Astrocyte (in vitro differentiated cells and primary cell): Measurements from ENCODE around the gene PIK3R4. TPM values are rescaled to one million over a fixed set of nuclear protein-coding genes. Genes with fewer than 3 reads are reported as not detected.

Experiments
- DNase-seq: peaks from one replicate; pipeline ENCODE4 v3.0.0-alpha.2; 2010; ENCODE audit warnings: low read depth
- FAIRE-seq: peaks from 2 replicates; lab custom pipeline; 2011; peaks lifted over from hg19 to GRCh38; lab: Jason Lieb, UNC
- H2AFZ ChIP-seq: 2 replicates; pipeline ENCODE4 v1.6.0; 2012; ENCODE audit warnings: low read depth, low read length, inconsistent platforms
- H3K27ac ChIP-seq: 2 replicates; pipeline ENCODE4 v1.5.1; 2011; ENCODE audit warnings: low read depth, low read length, inconsistent platforms
- H3K27me3 ChIP-seq: 2 replicates; pipeline ENCODE4 v1.6.0; 2011; ENCODE audit warnings: low read length, inconsistent platforms; ENCODE audit not compliant: insufficient read depth
- H3K36me3 ChIP-seq: 2 replicates; pipeline ENCODE4 v1.5.1; 2011; ENCODE audit warnings: low read length, inconsistent platforms; ENCODE audit not compliant: insufficient read depth
- H3K4me1 ChIP-seq: 2 replicates; pipeline ENCODE4 v1.5.1; 2011; ENCODE audit warnings: low read length, inconsistent platforms; ENCODE audit not compliant: insufficient read depth
- H3K4me2 ChIP-seq: 2 replicates; pipeline ENCODE4 v1.6.0; 2012; ENCODE audit warnings: low read length, inconsistent platforms
- H3K4me3 ChIP-seq: 2 replicates; pipeline ENCODE4 v1.5.1; 2011; ENCODE audit warnings: low read depth, mild to moderate bottlenecking, low read length, inconsistent platforms; ENCODE audit not compliant: insufficient read depth
- H3K79me2 ChIP-seq: 2 replicates; pipeline ENCODE4 v1.6.0; 2012; ENCODE audit warnings: mild to moderate bottlenecking, low read length, inconsistent platforms; ENCODE audit not compliant: insufficient read depth
- H3K9ac ChIP-seq: 2 replicates; pipeline ENCODE4 v1.6.0; 2012; ENCODE audit warnings: mild to moderate bottlenecking, low read length, inconsistent platforms
- H3K9me3 ChIP-seq: 2 replicates; pipeline ENCODE4 v1.5.1; 2012; ENCODE audit warnings: low read depth, mild to moderate bottlenecking, low read length, inconsistent platforms; ENCODE audit not compliant: insufficient read depth
- H4K20me1 ChIP-seq: 2 replicates; pipeline ENCODE4 v1.6.0; 2012; ENCODE audit warnings: low read length, inconsistent platforms; ENCODE audit not compliant: insufficient read depth
- H3K27ac Mint-ChIP-seq: one replicate; pipeline ENCODE4 v1.8.0; 2021; ENCODE audit warnings: mild to moderate bottlenecking, mixed read lengths; ENCODE audit not compliant: unreplicated experiment
- H3K27me3 Mint-ChIP-seq: one replicate; pipeline ENCODE4 v1.8.0; 2021; ENCODE audit warnings: low read depth, mixed read lengths; ENCODE audit not compliant: unreplicated experiment
- H3K36me3 Mint-ChIP-seq: one replicate; pipeline ENCODE4 v1.8.0; 2021; ENCODE audit warnings: low read depth, mixed read lengths; ENCODE audit not compliant: unreplicated experiment
- H3K4me1 Mint-ChIP-seq: one replicate; pipeline ENCODE4 v1.8.0; 2021; ENCODE audit warnings: low read depth, mixed read lengths; ENCODE audit not compliant: unreplicated experiment
- H3K4me3 Mint-ChIP-seq: one replicate; pipeline ENCODE4 v1.8.0; 2021; ENCODE audit warnings: mild to moderate bottlenecking, moderate library complexity, mixed read lengths; ENCODE audit not compliant: unreplicated experiment
- H3K9me3 Mint-ChIP-seq: one replicate; pipeline ENCODE4 v1.8.0; 2021; ENCODE audit warnings: mild to moderate bottlenecking, mixed read lengths; ENCODE audit not compliant: unreplicated experiment
- EZH2 ChIP-seq: IDR thresholded peaks from 2 replicates; pipeline ENCODE4 v1.6.1; 2012; ENCODE audit warnings: mild to moderate bottlenecking, low read length, inconsistent platforms; ENCODE audit not compliant: insufficient read depth
- total RNA-seq: library from RNA; stranded (reverse); gene quantifications from 2 replicates; pipeline ENCODE4 v1.2.1, GENCODE V29; 2021
- TF ChIP-seq, protein P1 (sequence below): IDR thresholded peaks from 2 replicates; pipeline ENCODE4 v1.5.1; 2011; ENCODE audit warnings: low read depth, mild to moderate bottlenecking, inconsistent platforms, low read length, moderate library complexity; ENCODE audit not compliant: insufficient read depth

Gene PIK3R4
- total RNA-seq, 1 donor from 2014 or later = 22.2 TPM

DNA sequence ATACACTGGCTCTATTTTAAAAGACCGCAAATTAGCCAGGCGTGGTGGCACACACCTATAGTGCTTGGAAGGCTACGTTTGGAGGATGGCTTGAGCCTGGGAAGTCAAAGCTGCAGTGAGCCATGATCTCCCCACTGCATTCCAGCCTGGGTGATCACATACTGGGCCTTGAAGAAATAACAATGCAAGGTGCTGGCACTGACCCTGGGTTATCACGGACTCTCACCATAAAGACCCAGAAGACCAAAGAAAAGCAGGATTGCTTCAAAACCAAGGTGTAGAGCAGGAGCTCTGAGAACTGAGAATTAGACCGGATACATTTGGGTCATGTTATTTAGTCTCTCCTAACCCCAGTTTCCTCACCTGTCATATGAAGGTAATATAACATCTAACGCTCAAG lies 14.8 kb downstream of the PIK3R4 start:
- Histone ChIP-seq H2AFZ (no peak overlapping the region), H4K20me1 (peaks cover 2% of the 10 kb centered on the region), H3K4me1 (no peaks in the 10 kb centered on the region), H3K4me2 (no peak overlapping the region), H3K36me3 (peaks cover 7% of the 10 kb centered on the region), H3K27ac (no peak overlapping the region), H3K4me3 (no peak overlapping the region), H3K79me2 (peaks cover 4% of the 10 kb centered on the region), H3K9ac (no peak overlapping the region), H3K27me3 (no peaks in the 10 kb centered on the region), H3K9me3 (no peaks in the 10 kb centered on the region)
- Mint-ChIP-seq H3K36me3 (peaks cover 6% of the 10 kb centered on the region), H3K27me3 (no peaks in the 10 kb centered on the region), H3K27ac (no peak overlapping the region), H3K4me1 (no peaks in the 10 kb centered on the region), H3K9me3 (no peaks in the 10 kb centered on the region), H3K4me3 (no peak overlapping the region)
- TF ChIP-seq EZH2 = no peak
- TF ChIP-seq, protein P1, sequence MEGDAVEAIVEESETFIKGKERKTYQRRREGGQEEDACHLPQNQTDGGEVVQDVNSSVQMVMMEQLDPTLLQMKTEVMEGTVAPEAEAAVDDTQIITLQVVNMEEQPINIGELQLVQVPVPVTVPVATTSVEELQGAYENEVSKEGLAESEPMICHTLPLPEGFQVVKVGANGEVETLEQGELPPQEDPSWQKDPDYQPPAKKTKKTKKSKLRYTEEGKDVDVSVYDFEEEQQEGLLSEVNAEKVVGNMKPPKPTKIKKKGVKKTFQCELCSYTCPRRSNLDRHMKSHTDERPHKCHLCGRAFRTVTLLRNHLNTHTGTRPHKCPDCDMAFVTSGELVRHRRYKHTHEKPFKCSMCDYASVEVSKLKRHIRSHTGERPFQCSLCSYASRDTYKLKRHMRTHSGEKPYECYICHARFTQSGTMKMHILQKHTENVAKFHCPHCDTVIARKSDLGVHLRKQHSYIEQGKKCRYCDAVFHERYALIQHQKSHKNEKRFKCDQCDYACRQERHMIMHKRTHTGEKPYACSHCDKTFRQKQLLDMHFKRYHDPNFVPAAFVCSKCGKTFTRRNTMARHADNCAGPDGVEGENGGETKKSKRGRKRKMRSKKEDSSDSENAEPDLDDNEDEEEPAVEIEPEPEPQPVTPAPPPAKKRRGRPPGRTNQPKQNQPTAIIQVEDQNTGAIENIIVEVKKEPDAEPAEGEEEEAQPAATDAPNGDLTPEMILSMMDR = no peak
- DNase-seq = no peak
- FAIRE-seq = no peak

DNA sequence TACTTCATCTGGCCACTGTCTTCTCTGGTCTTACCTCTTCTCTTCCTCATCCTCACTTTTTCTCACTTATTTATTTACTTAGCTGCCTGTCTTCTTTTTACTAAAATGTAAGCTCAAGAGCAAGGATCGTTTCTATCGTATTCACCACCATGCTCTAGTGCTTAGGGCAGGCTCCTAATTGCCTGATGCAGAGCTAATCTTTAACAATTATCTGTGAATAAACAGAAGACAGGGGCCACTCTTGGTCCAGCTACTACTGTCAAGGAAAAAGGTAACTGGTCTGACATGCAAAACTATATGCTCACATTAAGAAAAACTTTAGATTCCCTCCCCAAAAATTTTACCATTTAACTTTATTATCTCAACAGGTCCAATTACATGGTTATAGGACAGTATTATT lies 17.5 kb downstream of the PIK3R4 start:
- no peak overlapping the region for H3K4me3 Mint-ChIP-seq
- no peaks in the 10 kb centered on the region for H3K4me1 ChIP-seq
- H3K4me1 Mint-ChIP-seq = peaks cover 2% of the 10 kb centered on the region
- no peaks in the 10 kb centered on the region for H3K27me3 Mint-ChIP-seq
- no peaks in the 10 kb centered on the region for H3K79me2 ChIP-seq
- H3K27ac ChIP-seq = no peak overlapping the region
- H3K4me2 ChIP-seq = no peak overlapping the region
- FAIRE-seq = no peak
- no peak overlapping the region for H2AFZ ChIP-seq
- no peak overlapping the region for H3K9ac ChIP-seq
- no peaks in the 10 kb centered on the region for H4K20me1 ChIP-seq
- H3K9me3 ChIP-seq = no peaks in the 10 kb centered on the region
- no peaks in the 10 kb centered on the region for H3K9me3 Mint-ChIP-seq
- H3K27me3 ChIP-seq = no peaks in the 10 kb centered on the region
- H3K36me3 ChIP-seq = peaks cover 7% of the 10 kb centered on the region
- H3K27ac Mint-ChIP-seq = no peak overlapping the region
- H3K4me3 ChIP-seq = no peak overlapping the region
- no peak for TF ChIP-seq EZH2
- TF ChIP-seq, protein P1 = no peak
- DNase-seq = no peak
- peaks cover 5% of the 10 kb centered on the region for H3K36me3 Mint-ChIP-seq

DNA sequence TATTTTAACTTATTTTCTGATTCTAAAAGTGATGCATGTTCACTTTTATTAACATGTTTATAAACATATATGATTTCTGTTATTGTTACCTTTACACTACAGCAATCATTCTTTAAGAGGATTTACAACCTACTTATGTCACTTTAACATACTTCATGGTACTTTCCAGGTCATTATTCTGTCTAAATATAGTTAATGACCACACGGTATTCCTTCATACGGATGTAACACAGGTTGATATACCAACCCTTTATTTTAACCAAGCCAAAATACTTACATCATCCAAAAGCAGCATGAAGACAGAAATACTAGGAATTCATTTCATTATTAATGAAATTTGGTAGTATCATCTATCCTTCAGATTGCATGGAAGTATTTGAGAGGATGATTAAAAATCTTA lies 18.6 kb downstream of the PIK3R4 start:
- no peaks in the 10 kb centered on the region for H4K20me1 ChIP-seq
- H3K4me1 ChIP-seq = no peaks in the 10 kb centered on the region
- no peaks in the 10 kb centered on the region for H3K9me3 Mint-ChIP-seq
- FAIRE-seq (no peak), DNase-seq (no peak)
- H3K4me2 ChIP-seq = no peak overlapping the region
- H3K4me3 Mint-ChIP-seq = no peak overlapping the region
- no peaks in the 10 kb centered on the region for H3K27me3 Mint-ChIP-seq
- H3K36me3 ChIP-seq = peaks cover 3% of the 10 kb centered on the region
- no peaks in the 10 kb centered on the region for H3K9me3 ChIP-seq
- H3K4me1 Mint-ChIP-seq = peaks cover 2% of the 10 kb centered on the region
- H3K27ac Mint-ChIP-seq = no peak overlapping the region
- H3K27ac ChIP-seq = no peak overlapping the region
- H2AFZ ChIP-seq = no peak overlapping the region
- H3K79me2 ChIP-seq = no peaks in the 10 kb centered on the region
- no peak overlapping the region for H3K9ac ChIP-seq
- H3K36me3 Mint-ChIP-seq = peaks cover 5% of the 10 kb centered on the region
- H3K4me3 ChIP-seq = no peak overlapping the region
- TF ChIP-seq, protein P1 = no peak
- TF ChIP-seq EZH2 = no peak
- no peaks in the 10 kb centered on the region for H3K27me3 ChIP-seq
